SKM-1 treated with dmso at 0.1 percent for 144 hours (cell line): ENCODE measurements around the gene NFYA.
"Not testable (repeated sequence)": the region's sequence is repeated elsewhere in the genome, so short reads cannot be mapped to it uniquely, and the experiment has no call there.

Experiments used
- DNase-seq: peaks from one replicate; lab custom pipeline; 2025; ENCODE audit not compliant: unreplicated experiment; lab: John Stamatoyannopoulos, UW

NFYA gene

GRCh38 chr6:41115027-41115426 lies 42.3 kb downstream of the NFYA start:
- DNase-seq = not testable (repeated sequence)

- DNase-seq = no peak
These were observed 46.7 kb downstream of the NFYA start for GRCh38 chr6:41119508-41119907.

DNA sequence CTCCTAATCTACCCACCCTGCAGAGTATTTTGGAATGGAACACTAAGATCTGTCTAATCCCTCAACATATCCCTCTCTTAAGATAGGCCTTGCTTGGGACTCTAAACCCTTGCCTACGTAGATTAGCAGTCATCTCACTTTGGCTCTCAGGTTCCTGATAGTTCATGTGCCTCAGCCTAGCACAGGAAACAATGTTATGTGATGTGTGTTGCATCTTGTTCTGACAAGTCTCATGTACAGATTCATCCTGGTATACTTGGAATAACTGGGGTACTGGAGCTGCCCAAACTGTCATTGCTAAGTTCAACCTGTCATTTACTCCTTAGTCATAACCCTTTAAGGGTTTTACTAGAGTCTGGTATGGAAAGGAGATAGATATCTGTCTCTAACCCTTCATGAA lies 47.3 kb downstream of the NFYA start:
- DNase-seq = no peak

DNA sequence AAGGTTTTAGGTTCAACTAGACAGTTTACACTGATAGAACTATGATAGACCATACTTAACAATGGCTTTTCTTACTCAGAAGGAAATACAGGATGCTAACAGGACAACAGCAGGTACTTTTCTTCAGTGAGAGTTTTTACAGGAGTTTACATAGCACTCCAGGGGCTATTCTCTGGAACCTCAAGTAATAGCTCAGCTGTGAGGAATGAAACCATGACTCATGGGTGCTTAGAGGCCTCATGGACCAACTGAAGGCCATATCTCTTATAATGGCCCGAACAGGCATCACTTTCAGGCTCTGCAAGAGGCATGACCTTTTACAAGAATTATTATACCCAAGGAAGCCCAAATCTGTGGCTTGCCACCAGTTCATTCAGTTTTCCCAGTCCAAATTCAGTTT lies 49.6 kb downstream of the NFYA start:
- no peak for DNase-seq

GRCh38 chr6:41122918-41123317 lies 50.1 kb downstream of the NFYA start:
- DNase-seq = no peak

- no peak for DNase-seq
These were observed 52.5 kb downstream of the NFYA start for GRCh38 chr6:41125282-41125681.

DNA sequence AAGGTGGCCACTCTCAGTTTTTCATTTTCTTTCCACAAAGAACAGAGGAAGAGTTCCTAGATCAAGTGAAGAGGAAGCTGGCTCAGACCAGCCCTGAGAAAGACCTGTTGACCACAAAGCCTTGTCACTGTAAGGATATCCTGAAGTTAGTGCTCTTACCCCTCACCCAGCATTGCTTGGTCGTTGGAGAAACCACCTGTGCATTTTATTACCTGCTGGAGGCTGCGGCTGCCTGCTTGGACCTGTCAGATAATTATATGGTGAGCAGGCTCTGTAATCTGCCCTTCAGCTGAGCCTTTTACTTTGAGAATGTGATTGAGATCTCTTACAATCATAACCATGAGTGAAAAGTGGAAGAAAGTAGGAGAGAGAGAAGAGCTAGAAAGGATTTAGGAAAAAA lies 59.5 kb downstream of the NFYA start:
- no peak for DNase-seq

- DNase-seq = no peak
These were observed 62.5 kb downstream of the NFYA start for GRCh38 chr6:41135062-41135832.

DNA sequence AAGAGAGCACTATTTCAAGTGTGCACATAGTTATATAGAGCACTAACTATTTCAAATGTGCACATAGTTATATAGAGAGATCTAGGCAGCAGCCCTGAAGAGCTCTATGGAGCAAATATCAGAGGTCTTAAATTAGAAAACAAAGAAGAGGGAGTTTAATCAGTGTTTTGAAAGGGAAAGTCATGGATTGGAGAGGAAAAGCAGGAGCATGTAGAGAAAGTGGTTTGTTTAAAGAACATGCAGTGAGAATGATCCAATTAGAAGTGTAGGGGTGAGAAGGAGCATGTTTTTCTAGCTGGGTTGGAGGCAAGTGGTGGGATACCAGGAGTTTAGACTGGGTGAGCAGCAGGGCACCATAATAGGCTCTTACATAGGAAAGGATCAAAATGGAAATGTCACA lies 64.1 kb downstream of the NFYA start:
- no peak for DNase-seq

- DNase-seq = no peak
These were observed 75.1 kb downstream of the NFYA start for GRCh38 chr6:41147917-41148316.
